Dedifferentiated amniotic fluid mesenchymal stem cell (primary cell): ENCODE results near the gene UBE2O.

Experiments used
- DNase-seq: peaks from one replicate; pipeline ENCODE4 v3.0.0-alpha.2; 2016; ENCODE audit errors: extremely low spot score

The UBE2O gene

DNA sequence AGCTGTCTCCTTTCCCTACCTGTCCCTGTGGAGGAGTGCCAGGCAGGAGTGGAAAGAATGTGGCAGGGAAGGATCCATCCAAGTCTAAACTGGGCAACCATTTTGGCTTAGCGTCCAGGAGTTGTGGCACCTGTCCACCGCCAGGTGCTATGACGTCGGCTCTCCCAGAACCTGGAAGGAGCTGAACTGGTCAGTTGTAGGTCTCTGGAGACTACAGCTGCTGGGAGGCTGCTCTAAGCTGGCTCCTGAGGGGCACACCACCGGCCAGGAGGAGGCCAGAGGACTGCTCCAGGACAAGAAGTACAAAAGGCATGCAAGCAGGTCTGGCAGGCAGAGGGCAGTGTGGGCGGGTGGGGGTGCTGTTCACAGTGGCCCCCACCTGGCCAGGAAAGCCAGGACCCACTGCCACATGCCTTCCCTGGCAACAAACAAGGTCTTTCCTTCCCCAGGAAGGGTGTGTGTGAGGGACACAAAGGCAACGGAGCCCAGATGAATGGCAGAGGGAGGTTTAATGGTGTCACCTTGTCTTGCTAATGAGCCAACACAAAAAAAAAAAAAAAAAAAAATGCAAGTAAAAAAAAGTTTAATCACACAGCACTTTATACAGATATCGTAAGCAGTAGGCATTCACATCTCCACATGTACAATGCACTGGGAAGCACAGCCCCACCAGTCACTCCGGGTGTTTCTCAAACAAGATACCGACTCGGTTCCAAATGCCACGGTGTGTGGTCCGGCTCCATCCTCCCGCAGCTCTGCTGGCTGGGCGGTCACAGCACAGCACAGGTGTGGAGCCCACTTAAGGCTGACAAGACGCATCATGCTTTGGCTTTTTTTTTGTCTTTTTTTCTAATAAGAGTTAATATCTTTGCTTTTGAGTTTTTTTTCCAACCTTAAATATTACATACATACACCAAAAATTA lies 63.7 kb downstream of the UBE2O start:
- no peak for DNase-seq

- DNase-seq = no peak
Measured at GRCh38 chr17:76386966-76387765, 65.8 kb downstream of the UBE2O start.

DNA sequence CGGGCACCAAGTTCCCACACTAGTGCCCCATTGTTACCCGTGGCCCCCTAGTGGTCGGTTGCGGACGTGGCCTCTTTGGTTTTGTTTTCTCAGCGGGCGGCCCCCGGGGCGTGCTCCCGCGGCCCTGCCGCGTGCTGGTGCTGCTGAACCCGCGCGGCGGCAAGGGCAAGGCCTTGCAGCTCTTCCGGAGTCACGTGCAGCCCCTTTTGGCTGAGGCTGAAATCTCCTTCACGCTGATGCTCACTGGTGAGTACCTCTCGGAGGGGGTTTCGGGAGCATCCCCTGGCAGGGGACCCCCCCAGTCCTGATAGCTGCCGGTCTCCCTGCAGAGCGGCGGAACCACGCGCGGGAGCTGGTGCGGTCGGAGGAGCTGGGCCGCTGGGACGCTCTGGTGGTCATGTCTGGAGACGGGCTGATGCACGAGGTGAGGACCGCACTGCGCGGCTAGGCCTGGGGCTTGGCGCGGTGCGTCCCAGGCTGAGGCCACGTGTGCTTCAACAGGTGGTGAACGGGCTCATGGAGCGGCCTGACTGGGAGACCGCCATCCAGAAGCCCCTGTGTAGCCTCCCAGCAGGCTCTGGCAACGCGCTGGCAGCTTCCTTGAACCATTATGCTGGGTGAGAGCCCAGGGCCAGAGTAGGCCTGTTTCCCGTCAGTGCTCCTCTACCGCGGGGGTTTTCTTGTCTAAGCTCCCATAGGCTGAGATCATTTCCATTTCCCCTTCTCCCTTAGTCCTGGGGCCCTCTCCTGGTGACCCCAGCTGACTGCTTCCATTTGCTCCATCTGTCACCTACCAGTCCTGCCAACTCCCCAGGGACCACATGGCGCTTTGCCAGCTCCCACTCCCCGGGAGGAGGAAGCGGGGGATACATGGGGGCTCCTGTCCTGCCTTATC lies 66.8 kb downstream of the UBE2O start:
- DNase-seq = peak; percentile 73

DNA sequence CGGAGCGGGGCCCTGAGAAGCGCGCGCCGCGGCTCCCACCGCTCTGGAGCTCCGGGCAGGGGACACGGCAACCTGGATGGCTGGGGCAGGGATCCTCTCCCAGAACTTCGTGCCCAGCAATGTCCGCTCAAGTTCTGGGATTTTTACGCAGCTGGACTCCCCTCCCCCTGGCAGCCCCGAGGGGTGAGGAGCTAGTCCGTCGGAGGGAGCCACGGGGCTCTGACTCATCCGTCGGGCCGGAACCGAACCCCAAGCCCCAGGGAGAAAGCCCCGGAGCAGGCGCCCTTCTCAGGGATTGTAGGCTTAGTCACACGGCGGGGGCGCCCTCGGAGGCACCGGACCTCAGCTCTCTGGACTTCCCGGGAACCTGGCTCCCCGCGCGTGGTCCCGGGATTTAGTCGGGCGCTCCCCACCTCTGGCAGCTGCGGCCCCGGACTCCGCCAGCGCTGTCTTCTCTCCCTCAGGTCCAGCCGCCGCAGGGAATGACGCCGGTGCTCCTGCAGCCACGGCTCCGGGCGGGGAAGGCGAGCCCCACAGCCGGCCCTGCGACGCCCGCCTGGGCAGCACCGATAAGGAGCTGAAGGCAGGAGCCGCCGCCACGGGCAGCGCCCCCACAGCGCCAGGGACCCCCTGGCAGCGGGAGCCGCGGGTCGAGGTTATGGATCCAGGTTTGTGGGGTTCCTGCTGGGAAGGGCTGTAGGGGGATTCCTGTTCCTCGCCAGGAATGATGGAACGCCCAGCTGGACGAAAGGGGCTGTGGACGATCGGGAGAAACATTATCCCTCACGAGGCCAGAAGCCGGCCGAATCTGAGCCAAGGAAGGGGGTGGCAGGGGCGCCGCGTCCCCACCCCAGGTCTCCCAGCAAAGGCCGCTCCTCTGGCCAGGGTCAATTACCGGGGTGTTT lies 67.7 kb downstream of the UBE2O start:
- DNase-seq = peak; percentile 23

DNA sequence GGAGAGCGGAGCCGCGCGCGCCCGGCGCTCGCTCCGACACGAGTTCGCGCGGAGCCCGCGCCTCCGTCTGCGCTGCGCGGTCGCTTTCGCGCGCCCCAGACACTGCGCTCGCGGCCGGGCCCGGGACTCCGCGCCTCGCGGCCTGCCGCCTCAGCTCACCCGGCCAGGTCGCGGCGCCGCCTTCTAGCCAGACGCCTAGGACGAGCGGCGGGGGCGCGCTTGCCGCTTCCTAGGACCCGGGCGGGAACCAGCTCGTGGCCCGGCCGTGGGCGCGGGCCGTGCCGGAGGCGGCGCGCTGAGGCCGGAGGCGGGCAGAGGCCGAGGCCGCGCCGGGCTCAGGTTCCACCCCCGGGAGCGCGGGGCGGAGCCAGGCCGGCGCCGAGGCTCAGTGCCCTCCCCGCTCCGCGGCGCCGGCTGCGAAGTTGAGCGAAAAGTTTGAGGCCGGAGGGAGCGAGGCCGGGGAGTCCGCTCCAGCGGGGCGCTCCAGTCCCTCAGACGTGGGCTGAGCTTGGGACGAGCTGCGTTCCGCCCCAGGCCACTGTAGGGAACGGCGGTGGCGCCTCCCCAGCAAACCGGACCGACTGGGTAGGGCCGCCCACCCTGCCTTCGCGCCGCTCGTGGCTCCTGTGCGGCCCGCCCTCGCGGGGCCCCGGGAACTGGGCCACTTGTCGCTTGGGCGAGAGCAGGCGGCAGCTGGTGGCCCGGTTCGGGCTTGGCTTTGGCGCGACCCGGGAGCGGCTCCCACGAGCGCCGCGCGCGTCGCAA lies 68.5 kb downstream of the UBE2O start, which contains the start of gene SPHK1:
Gene SPHK1, plus strand, starts transcription at position 388 of the 765 bp plus-strand sequence. CDS start 1,036 bp downstream, outside the sequence.
- peak; percentile 47 for DNase-seq

DNA sequence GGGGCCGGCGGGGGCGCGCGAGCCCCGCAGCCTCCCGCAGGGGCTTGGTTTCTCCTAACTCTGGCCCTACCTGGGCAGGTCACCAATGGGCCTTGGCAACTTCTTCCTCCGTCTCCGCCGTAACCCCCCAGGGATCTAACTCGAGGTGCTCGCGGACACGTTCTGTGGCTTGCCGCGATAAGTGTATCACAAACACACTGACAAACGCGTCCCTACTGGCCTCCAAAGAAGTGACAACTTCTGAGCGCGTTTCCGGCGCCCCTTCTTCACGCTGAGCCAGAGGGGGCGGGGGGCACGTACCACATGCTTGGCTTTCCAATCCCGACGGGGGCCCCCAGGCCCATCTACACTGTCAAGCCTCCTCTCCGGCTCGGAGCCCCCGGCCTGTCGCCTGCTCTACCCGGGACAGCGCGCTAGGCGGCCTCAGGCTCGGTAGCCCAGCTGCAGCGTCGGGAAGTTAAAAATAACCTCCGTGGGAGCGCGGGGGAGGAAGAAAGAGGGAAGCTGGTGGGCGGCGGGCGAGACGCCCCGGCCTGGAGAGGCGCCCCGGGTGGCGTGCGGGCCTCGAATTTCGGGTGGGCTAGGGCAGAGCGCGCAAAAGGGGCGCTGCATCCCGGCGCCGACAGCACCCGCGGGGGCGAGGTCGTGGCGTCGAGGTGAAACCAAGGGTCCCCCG lies 69.3 kb downstream of the UBE2O start:
- peak; percentile 27 for DNase-seq

GRCh38 chr17:76382803-76383545 lies 70.0 kb downstream of the UBE2O start:
- peak; percentile 16 for DNase-seq

- no peak for DNase-seq
Measured at GRCh38 chr17:76382351-76382802, 70.6 kb downstream of the UBE2O start.

- DNase-seq = no peak
Measured at GRCh38 chr17:76381633-76382350, 71.2 kb downstream of the UBE2O start.

DNA sequence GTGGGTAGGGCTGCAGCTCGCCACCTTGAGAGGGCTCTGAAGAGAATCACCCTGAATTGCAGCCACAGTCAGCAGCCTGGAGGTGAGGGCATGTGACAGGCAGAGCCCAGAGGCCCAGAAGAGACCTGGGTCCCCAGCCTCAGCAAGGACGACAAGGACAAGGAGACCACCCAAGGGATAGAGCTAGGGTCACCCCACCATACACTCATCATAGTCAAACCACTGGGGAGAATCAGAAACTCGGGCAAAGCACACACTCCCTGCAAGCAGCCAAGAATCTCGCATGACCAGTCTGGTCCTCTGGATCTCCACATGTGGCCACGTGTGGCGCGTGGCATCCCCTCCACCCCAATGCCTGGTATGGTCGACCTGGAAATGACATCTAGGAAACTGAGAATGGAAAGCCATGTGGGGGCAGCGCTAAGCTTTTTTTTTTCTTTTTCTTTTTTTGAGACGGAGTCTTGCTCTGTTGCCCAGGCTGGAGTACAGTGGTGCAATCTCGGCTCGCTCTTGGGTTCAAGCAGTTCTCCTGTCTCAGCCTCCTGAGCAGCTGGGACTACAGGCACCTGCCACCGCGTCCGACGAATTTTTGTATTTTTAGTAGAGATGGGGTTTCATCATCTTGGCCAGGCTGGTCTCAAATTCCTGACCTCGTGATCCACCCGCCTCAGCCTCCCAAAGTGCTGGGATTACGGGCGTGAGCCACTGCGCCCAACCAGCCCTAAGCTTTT lies 73.1 kb downstream of the UBE2O start:
- no peak for DNase-seq

GRCh38 chr17:76379275-76379641 lies 73.7 kb downstream of the UBE2O start:
- DNase-seq = no peak

DNA sequence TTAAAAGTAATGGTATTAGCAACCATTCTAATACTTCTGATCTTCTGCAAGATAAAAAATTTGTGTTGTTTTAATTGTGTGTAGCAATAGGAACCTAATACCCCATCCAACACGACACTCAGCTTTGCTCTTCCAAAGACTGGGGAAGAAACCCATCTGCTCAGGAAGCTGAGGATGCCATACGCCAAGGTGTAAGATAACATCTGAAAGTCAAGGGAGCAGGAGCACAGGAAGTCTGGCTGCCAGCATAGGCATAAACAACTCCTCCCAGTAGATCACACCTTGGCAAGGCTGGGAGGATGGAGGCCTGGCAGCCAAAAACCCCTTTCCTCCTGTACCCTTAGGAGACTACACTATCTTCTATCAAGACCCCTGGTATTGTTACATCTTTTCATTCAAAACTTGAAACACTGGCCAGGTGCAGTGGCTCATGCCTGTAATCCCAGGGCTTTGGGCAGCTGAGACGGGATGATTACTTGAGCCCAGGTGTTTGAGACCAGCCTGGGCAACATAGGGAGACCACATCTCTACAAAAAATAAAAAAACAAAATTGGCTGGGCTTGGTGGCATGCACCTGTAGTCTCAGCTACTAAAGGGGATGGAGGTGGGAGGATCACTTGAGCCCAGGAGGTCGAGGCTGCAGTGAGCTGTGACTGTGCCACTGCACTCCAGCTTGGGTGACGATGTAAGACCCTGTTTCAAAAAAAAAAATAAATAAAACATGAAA lies 74.2 kb downstream of the UBE2O start:
- DNase-seq = no peak

DNA sequence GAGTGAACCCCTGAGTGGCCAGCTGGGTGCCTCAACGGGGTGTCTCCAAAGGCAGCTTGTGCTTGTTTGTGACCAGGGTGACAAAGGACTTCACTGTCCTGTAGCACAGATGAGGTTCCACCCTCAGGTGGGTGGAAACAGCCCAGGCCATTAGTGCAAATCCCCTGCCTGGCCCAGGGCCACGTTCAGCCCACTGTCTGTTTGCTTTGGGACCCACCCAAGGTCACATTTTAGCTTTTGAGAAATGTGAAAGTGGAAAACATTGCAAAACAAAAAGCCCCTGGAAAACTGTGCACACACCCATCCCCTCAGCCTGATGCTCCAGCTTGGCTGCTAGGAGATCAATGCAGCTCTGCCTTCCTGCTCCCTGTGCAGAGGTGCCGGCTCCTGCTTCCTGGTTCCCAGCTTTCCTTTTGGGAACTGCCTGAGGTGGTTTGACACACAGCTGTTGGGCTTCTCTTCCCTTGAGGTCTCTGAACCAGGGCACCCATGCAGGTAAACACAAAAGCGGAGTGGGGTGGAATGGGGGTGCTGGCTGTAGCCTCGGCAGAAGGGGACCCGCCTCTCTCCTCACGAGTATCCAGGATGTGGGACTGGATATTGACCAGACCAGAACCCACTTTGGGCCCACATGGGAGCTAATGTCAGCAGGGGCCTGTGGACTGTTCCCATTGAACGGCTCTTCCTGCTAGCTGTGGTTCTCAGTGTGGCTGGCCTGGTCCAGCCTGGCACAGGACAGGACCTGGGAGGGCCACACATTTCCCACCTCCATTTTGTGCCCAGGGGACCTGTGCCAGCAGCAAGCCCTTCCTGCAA lies 76.4 kb downstream of the UBE2O start:
- no peak for DNase-seq

DNA sequence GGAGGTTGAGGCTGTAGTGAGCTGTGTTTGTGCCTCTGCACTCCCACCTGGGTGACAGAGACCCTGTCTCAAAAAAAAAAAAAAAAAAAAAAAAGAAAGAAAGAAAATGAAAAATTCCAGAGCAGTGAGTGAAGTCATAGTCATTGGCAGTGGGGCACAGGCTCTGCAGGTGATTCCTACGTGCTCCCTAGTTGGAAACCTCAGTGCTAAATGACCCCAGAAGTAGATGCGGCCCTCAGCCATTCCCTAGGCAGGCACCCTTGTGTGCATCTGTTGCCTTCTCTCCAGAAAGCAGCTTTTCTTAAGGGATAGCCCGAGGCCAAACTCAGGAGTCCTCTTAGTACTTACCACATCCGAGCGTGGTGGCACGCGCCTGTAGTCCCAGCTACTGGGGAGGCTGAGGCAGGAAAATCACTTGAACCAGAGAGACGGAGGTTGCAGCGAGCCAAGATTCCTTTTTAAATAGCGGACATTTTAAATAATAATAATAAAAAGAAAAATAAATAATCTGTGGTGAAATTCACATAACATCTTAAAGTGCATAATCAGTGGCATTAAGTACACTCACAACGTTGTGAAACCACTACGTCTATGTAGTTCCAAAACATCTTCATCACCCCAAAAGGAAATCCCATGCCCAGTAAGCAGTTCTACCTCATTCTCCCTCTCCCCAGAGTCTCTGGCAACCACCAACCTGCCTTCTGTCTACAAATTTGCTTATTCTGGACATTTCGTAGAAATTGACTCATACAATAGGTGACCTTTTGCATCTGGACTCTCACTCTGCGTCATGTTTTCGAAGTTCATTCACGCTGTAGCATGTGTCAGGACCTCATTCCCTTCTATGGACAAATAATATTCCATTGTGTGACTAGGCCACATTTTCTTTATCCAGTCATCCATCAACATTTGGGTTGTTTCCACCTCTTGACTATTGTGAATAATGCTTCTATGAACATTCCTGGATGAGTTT lies 81.0 kb downstream of the UBE2O start:
- DNase-seq = peak; percentile 18
